HUDEP-2 (cell line): ENCODE results near the gene WDR64.
"Not testable (repeated sequence)": the region's sequence is repeated elsewhere in the genome, so short reads cannot be mapped to it uniquely, and the experiment has no call there.

Experiments used
- DNase-seq, 76 experiments: peaks; one replicate each; lab custom pipeline; 2025; ENCODE audit not compliant: unreplicated experiment in 76 of 76; lab: John Stamatoyannopoulos, UW

WDR64 gene

GRCh38 chr1:241697640-241698018 lies 45.5 kb downstream of the WDR64 start:
- no peak for DNase-seq

GRCh38 chr1:241698177-241698576 lies 46.1 kb downstream of the WDR64 start:
- no peak for DNase-seq

- no peak for DNase-seq
These were observed 49.6 kb downstream of the WDR64 start for GRCh38 chr1:241701483-241702295.

GRCh38 chr1:241702442-241703373 lies 50.6 kb downstream of the WDR64 start:
- DNase-seq, result no peak

GRCh38 chr1:241703739-241704138 lies 51.7 kb downstream of the WDR64 start:
- DNase-seq, result not testable (repeated sequence)

GRCh38 chr1:241706257-241706656 lies 54.2 kb downstream of the WDR64 start:
- peak in 4 of 76 experiments; percentile 3 to 15 (median 4) for DNase-seq

- DNase-seq, result no peak
These were observed 54.9 kb downstream of the WDR64 start for GRCh38 chr1:241706967-241707366.

- no peak for DNase-seq
These were observed 55.4 kb downstream of the WDR64 start for GRCh38 chr1:241707442-241707841.

- DNase-seq, result no peak
These were observed 59.2 kb downstream of the WDR64 start for GRCh38 chr1:241711326-241711725.

GRCh38 chr1:241713316-241713715 lies 61.2 kb downstream of the WDR64 start:
- no peak for DNase-seq

- DNase-seq, result no peak
These were observed 62.5 kb downstream of the WDR64 start for GRCh38 chr1:241714321-241715218.

GRCh38 chr1:241715435-241715834 lies 63.4 kb downstream of the WDR64 start:
- no peak for DNase-seq

- no peak for DNase-seq
These were observed 63.9 kb downstream of the WDR64 start for GRCh38 chr1:241715956-241716355.

GRCh38 chr1:241716915-241717656 lies 65.0 kb downstream of the WDR64 start:
- DNase-seq, result no peak

GRCh38 chr1:241717975-241718374 lies 65.9 kb downstream of the WDR64 start:
- DNase-seq, result no peak

- no peak for DNase-seq
These were observed 68.9 kb downstream of the WDR64 start for GRCh38 chr1:241721011-241721410.

GRCh38 chr1:241722947-241723346 lies 70.9 kb downstream of the WDR64 start:
- no peak for DNase-seq

- no peak for DNase-seq
These were observed 72.8 kb downstream of the WDR64 start for GRCh38 chr1:241724741-241725356.

GRCh38 chr1:241730031-241730430 lies 78.0 kb downstream of the WDR64 start:
- DNase-seq, result no peak

- no peak for DNase-seq
These were observed 81.8 kb downstream of the WDR64 start for GRCh38 chr1:241733899-241734298.
